NCI-H1436 treated with DMSO at 0.1 percent for 48 hours (cell line): Measurements from ENCODE around the gene SGCE.

Experiments
- DNase-seq: peaks from one replicate; lab custom pipeline; 2025; lab: John Stamatoyannopoulos, UW

The SGCE gene

DNA sequence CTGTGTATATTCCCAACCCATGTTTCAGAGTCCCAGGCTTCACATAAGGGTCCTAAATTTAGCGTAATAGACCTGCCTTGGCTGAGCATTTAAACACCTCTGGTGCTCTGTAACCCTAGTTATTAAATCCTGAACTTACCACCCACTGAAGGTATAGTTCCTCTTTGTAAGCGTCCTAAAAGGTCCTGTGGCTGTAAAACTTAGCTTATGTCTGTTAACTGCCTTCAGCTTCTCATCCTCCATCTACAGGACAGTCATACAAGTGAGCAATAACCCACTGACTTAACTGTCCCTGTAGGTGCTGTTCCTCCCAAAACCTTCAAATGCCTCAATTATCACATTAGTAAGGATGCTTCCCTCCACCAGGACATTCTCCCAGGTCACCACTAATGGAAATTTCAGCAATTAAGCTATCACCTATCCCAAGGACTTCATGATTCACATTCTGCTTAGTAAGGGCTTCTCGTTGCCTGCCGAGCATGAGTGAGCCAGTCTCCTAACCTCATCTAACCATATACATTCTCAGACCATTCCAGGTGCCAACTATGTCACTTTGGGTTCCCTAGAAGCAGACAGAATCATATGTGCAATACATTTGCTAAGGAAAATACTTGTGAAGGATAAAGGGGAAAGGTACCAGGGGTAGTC is 90.6 kb downstream of the SGCE start:
- DNase-seq, result no peak

DNA sequence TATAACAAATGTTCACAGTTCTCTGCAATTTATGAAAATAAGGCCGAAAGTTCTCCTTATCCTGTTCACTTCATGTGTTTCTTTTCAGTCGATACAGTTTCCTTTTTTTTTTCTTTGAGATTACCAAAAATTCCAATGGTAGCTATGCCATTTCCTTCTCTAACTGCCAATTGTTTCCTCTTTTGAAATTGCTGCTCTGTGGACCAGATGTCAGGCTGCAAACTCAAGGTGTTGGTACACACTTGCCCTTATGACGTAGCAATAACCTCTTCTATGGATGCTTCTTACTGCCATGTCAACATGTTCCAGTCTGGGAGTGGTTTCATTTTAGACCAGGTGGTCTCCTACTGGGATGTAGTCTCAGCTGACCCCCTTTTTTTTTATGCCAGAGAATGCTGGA is 93.4 kb downstream of the SGCE start:
- no peak for DNase-seq

DNA sequence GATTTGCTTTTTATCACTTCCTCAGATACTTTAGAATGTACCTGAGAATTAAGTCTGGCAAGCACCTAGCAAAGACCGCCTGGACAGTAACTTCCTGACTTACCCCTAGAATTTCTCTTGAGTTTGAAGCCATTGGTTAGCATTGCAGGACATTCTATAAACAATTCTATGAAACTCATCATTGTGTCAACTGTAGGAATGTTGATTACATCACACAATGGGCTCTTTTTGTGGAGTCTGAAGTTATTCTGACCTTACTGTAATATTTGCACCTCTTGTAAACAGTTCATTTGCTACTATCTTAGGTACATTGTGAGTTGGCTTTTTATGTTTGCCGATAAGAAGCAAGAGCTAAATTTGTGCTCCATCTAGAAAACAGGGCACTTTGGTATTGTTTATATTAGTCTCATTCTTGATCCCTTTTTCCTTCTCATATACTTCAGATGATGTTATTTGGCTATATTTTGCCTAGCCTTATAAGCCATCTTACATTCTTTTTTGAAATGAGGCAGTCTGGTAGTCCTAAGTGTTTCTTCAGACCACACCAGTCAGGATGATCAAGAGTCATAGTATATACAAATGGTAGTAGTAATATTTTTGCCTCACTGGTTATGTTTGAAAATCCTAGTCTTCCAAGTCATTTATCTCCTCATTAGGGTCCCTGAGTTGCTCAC is 94.0 kb downstream of the SGCE start:
- no peak for DNase-seq

DNA sequence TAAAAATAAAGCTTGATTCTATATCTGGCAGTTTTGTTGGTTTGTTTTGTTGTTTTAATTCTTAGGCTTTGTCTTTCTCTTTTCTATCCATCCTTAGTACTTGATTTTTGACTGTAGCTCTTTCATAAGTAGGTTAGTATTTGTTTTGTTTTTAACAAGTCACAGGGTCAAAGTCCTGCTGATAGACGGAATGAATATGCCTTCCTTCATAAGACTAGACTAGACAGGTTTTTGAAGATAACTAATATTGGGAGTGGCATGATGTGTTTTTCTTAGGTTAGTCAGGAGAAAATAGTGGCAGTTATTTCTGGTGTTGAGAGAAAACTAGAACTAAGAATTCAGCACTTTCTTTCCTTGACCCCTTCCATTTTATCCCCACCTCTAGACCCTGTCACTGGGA is 96.0 kb downstream of the SGCE start:
- no peak for DNase-seq

DNA sequence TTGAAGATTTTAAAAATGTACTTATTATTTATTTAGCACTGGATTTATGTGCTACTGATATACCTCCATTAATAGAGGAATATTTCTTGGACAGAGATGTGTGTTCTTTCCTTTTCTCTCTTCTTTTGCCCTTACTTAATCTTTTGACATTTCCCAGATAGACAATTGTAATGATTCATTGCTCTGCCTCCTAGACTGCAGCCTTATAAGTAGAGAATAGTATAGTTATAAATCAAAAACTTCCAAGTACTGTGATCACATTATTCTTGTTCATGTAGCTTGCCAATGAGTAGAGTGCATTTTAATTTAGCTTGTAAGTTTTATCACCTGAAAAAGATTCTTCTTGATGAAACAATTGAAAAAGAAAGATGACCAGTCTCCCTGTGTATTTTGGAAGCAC is 98.7 kb downstream of the SGCE start:
- no peak for DNase-seq

DNA sequence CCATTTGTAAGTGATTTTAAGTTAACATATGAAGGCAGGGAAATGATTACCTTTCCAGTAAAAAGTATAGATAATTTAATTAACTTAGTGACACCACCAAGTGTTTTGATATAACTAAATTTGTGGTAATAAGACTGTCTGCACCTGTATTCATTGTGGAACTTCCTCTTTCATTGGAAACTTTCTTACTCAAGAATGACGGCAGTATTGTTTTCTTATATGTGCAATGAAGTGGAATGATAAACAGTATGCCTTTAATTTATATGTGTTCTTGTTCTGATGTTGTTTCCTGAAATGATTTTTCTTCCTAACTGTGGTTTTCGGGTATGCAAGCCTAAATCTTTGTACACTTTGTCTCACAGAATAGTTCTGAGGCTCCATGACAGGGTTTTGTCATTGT is 99.9 kb downstream of the SGCE start:
- no peak for DNase-seq

DNA sequence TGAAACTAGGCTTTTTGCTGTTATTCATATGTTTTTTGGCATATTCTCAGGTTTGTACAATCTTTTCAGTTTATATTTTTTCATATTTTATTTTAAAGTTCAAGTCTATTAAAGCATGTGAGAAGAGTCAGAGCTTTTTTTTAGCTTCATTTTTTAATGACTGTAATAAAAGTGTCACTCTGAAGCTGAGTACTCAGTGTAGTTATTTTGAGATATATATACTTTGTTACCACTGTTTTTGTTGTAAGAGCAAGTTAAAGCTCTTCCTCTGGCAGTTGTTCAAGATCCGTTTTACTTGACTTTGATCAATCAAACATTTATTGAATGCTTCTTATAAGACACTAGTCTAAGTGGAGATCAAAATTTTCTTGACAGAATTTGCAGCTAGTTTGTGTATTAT is 108.8 kb downstream of the SGCE start:
- no peak for DNase-seq

DNA sequence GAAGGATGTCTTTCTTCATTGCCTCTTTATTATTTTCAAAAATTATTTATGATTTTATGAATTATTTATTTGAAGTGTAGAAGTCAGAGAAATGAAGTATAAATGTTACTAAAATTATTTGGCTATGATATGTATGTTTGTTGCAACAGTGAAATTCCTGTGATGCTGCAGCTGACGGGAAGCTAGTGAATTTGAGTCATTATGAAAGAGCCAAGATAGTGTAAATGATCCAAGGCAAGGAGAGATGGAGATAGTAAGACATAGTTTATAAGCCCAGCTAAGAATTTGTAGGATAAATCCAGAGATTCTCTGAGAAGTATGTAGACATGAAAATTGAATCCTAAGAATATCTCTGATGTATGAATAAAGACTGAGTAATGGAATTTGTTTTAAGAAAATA is 115.5 kb downstream of the SGCE start:
- DNase-seq, result no peak
